Colonic mucosa (tissue), 4 donors: Measurements from ENCODE around the gene MYH11. TPM values are rescaled to one million over a fixed set of nuclear protein-coding genes. Genes with fewer than 3 reads are reported as not detected.

Experiments used
- DNase-seq: peaks from one replicate; pipeline ENCODE4 v3.0.0-alpha.2; 2020
- H3K27ac ChIP-seq: fragments of 200-600 bp; one replicate; pipeline ENCODE4 v1.8.0; 2021
- H3K27me3 ChIP-seq: fragments of 200-600 bp; one replicate; pipeline ENCODE4 v1.8.0; 2021
- H3K36me3 ChIP-seq: fragments of 200-600 bp; one replicate; pipeline ENCODE4 v1.8.0; 2021
- H3K4me1 ChIP-seq: fragments of 200-600 bp; one replicate; pipeline ENCODE4 v1.8.0; 2021; ENCODE audit warnings: mild to moderate bottlenecking
- H3K4me3 ChIP-seq: fragments of 200-600 bp; one replicate; pipeline ENCODE4 v1.8.0; 2021
- H3K9ac ChIP-seq, 2 donors: one replicate each; pipeline ENCODE4 v1.7.0; 2013; ENCODE audit warnings: control low read depth in 2 of 2, low read depth in 2 of 2, low read length in 2 of 2
- H3K9me3 ChIP-seq: fragments of 200-600 bp; one replicate; pipeline ENCODE4 v1.8.0; 2021
- CTCF ChIP-seq: fragments of 200-600 bp; IDR thresholded peaks from one replicate; pipeline ENCODE4 v1.8.0; 2022; ENCODE audit warnings: antibody characterized with exemption, mild to moderate bottlenecking
- intact Hi-C: fragments of 100-400 bp; cut with DNase I; formaldehyde crosslinking; loops from one replicate; pipeline ENCODE4 v1.14.1; 2022
- total RNA-seq, 2 donors: library from RNA; stranded (reverse); fragmentation: NEBNext Ultra II Directional in 1 of 2; extraction: Animal tissue kit (Norgen Biotek cat#: 25700) in 1 of 2; gene quantifications; one replicate each; pipeline ENCODE4 v1.2.1, GENCODE V29; 2021
- donor health status: healthy.
- donor health status: DM: no; HTN: no; CAD: no.
- donor health status: DM: no; HTN: no; CAD: no.

MYH11 gene
- total RNA-seq, 2 donors from 2014 or later: 30.0 to 770 TPM

DNA sequence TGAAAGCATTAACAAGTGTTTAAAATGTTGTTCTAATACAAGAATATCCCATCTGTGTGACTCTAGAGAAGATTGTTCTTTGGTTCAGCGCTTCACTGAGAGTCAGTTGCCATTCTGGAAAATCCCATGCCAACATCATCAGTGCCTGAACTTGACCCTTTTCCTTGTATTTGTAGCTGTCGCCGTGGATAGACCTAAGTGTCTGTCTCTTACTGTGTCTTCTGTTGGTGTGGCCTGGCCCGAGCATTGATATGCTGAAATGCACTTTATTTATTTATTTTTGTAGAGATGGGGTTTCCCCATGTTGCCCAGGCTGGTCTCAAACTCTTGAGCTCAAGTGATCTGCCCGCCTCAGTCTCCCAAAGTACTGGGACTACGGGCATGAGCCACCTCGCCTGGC is 76.0 kb downstream of the MYH11 start:
- no peaks in the 10 kb centered on the region for H3K4me1 ChIP-seq
- TF ChIP-seq CTCF: no peak
- DNase-seq: no peak
- H3K9ac ChIP-seq: no peak overlapping the region
- H3K4me3 ChIP-seq: no peak overlapping the region
- no peaks in the 10 kb centered on the region for H3K27me3 ChIP-seq
- no peak overlapping the region for H3K27ac ChIP-seq
- intact Hi-C loops: no loop called here
- no peaks in the 10 kb centered on the region for H3K9me3 ChIP-seq
- no peaks in the 10 kb centered on the region for H3K36me3 ChIP-seq

- no peaks in the 10 kb centered on the region for H3K4me1 ChIP-seq
- intact Hi-C loops: no loop called here
- H3K9me3 ChIP-seq: no peaks in the 10 kb centered on the region
- no peak overlapping the region for H3K4me3 ChIP-seq
- DNase-seq: no peak
- H3K36me3 ChIP-seq: no peaks in the 10 kb centered on the region
- no peak for TF ChIP-seq CTCF
- no peaks in the 10 kb centered on the region for H3K27me3 ChIP-seq
- no peak overlapping the region for H3K27ac ChIP-seq
- no peak overlapping the region for H3K9ac ChIP-seq
Measured at GRCh38 chr16:15779664-15780351, 77.0 kb downstream of the MYH11 start.

- no peaks in the 10 kb centered on the region for H3K27me3 ChIP-seq
- no peaks in the 10 kb centered on the region for H3K36me3 ChIP-seq
- no peak for DNase-seq
- no peak overlapping the region for H3K4me3 ChIP-seq
- intact Hi-C loops: no loop called here
- H3K27ac ChIP-seq: no peak overlapping the region
- no peak overlapping the region for H3K9ac ChIP-seq
- H3K9me3 ChIP-seq: no peaks in the 10 kb centered on the region
- TF ChIP-seq CTCF: no peak
- no peaks in the 10 kb centered on the region for H3K4me1 ChIP-seq
Measured at GRCh38 chr16:15778999-15779614, 77.7 kb downstream of the MYH11 start.

DNA sequence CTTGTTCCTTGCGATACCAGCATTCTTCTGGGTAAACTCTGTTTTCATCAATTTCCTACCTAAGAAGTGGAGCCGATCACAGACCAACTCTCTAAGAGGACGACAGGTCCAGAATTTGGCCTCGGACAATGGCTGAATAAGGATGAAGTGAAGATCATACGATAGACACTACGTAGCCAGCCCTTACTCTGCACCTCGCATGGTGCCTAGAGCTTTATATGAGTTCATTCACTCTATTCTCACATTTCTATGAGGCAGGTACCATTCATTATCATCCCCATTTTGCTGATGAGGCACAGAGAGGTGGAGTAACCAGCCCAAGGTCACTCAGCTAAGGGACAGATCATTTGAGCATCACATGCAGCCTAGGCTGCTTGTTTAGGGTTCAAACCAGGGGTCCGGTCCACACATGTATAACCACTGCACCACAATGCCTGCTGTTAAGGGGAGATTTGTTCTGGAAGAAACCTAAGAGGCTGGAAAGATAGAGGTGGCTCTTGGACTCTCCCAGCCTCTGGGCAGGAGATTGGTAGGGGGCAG is 78.6 kb downstream of the MYH11 start:
- Histone ChIP-seq H3K27ac (no peak overlapping the region), H3K27me3 (no peaks in the 10 kb centered on the region), H3K4me3 (no peak overlapping the region), H3K4me1 (no peaks in the 10 kb centered on the region), H3K9me3 (no peaks in the 10 kb centered on the region), H3K9ac (no peak overlapping the region), H3K36me3 (no peaks in the 10 kb centered on the region)
- TF ChIP-seq CTCF: no peak
- intact Hi-C loops: no loop called here
- no peak for DNase-seq

- intact Hi-C loops: no loop called here
- DNase-seq: no peak
- no peak overlapping the region for H3K4me3 ChIP-seq
- H3K36me3 ChIP-seq: no peaks in the 10 kb centered on the region
- no peaks in the 10 kb centered on the region for H3K4me1 ChIP-seq
- no peak overlapping the region for H3K9ac ChIP-seq
- no peak overlapping the region for H3K27ac ChIP-seq
- no peaks in the 10 kb centered on the region for H3K27me3 ChIP-seq
- peak; percentile 15 for TF ChIP-seq CTCF
- H3K9me3 ChIP-seq: no peaks in the 10 kb centered on the region
Measured at GRCh38 chr16:15777533-15778203, 79.2 kb downstream of the MYH11 start.
